Measurements from ENCODE around the gene PARN. TPM values are rescaled to one million over a fixed set of nuclear protein-coding genes. Genes with fewer than 3 reads are reported as not detected.

The PARN gene
- total RNA-seq, 1 experiment from 2014 or later: 56.2 TPM

GRCh38 chr16:14501331-14502255, 128.5 kb downstream of the PARN start:
- H3K27me3 Mint-ChIP-seq (ENCODE audit: low read depth): no peaks in the 10 kb centered on the region
- H3K4me1 Mint-ChIP-seq: peaks cover 52 to 53% of the 10 kb centered on the region in 2 experiments
- no peak overlapping the region for H3K18ac ChIP-seq (ENCODE audit: insufficient read length, low read depth, low read length)
- no peak overlapping the region for H3K4ac ChIP-seq (ENCODE audit: low read depth, low read length)
- peaks cover 7% of the 10 kb centered on the region for H3K4me1 ChIP-seq (ENCODE audit: insufficient read depth, low read length)
- H2BK15ac ChIP-seq (ENCODE audit: low read depth, low read length): no peak overlapping the region
- no peak overlapping the region for H2BK5ac ChIP-seq (ENCODE audit: insufficient read length, low read length)
- H4K91ac ChIP-seq (ENCODE audit: insufficient read length, low read depth, low read length): no peak overlapping the region
- H4K8ac ChIP-seq (replicated peaks; ENCODE audit: insufficient read length, low read depth, low read length): no peak overlapping the region
- H2AK5ac ChIP-seq (ENCODE audit: insufficient read length, low read length): no peak overlapping the region
- H3K14ac ChIP-seq (ENCODE audit: insufficient read depth, low read length): no peak overlapping the region
- WGBS (ENCODE audit: extremely low coverage, insufficient read length, low lambda C conversion rate): no CpG with 5 or more reads among the region's 9 CpGs
- no peak overlapping the region for H3T11ph ChIP-seq (ENCODE audit: low read length)
- DNase-seq: peak; percentile 80
- no peaks in the 10 kb centered on the region for H3K36me3 Mint-ChIP-seq (ENCODE audit: insufficient read depth in 1 of 3, low read depth in 3 of 3)
- H3K27ac ChIP-seq (ENCODE audit: insufficient read length, low read depth, low read length): no peak overlapping the region
- no peaks in the 10 kb centered on the region for H3K79me2 ChIP-seq (ENCODE audit: insufficient read depth, low read length)
- H4K5ac ChIP-seq (ENCODE audit: insufficient read length, low read depth, low read length): no peak overlapping the region
- no peak overlapping the region for H2BK120ac ChIP-seq (ENCODE audit: low read depth, low read length, poor library complexity, severe bottlenecking)
- H3K27me3 ChIP-seq (ENCODE audit: insufficient read depth, low read length): no peaks in the 10 kb centered on the region
- no peak overlapping the region for H3K23ac ChIP-seq (ENCODE audit: insufficient read length, low read depth, low read length)
- no peaks in the 10 kb centered on the region for H3K9me3 Mint-ChIP-seq
- H2BK12ac ChIP-seq (ENCODE audit: insufficient read length, low read depth, low read length): no peak overlapping the region
- H3K9me3 ChIP-seq (ENCODE audit: control insufficient read depth, low read depth, low read length): no peaks in the 10 kb centered on the region
- no peaks in the 10 kb centered on the region for H3K79me1 ChIP-seq (ENCODE audit: insufficient read depth, low read depth, low read length, poor library complexity, severe bottlenecking)
- H3K9ac ChIP-seq (ENCODE audit: extremely low read depth, insufficient read length, low read length): no peak overlapping the region
- H3K27ac Mint-ChIP-seq: peak overlapping the region; percentile 50 to 96 (median 75); a peak in 5 of 7 replicates
- no peaks in the 10 kb centered on the region for H4K20me1 ChIP-seq (ENCODE audit: control insufficient read depth, insufficient read depth, insufficient read length)
- no peak overlapping the region; a peak in 2 of 5 replicates for H3K4me3 Mint-ChIP-seq
- H3K4me2 ChIP-seq (ENCODE audit: insufficient read depth, insufficient read length, low read length): no peak overlapping the region
- no peak for TF ChIP-seq CTCF (conservative IDR thresholded peaks at IDR 0.05)
- H2BK20ac ChIP-seq (ENCODE audit: low read depth, low read length, poor library complexity, severe bottlenecking): no peak overlapping the region
- no peak overlapping the region for H2AFZ ChIP-seq (ENCODE audit: low read length)
- no peak overlapping the region for H3K56ac ChIP-seq (ENCODE audit: insufficient read length, low read depth, low read length)
- H3K23me2 ChIP-seq (ENCODE audit: insufficient read length, low read depth, low read length, poor library complexity, severe bottlenecking): no peaks in the 10 kb centered on the region
